ENCODE results near the gene C22orf15. TPM values are rescaled to one million over a fixed set of nuclear protein-coding genes. Genes with fewer than 3 reads are reported as not detected.

C22orf15 gene
- total RNA-seq, 1 experiment from 2014 or later: 2.7 TPM

- Mint-ChIP-seq H3K27me3 (ENCODE audit: low read depth) (peaks cover 5% of the 10 kb centered on the region), H3K36me3 (no peaks in the 10 kb centered on the region), H3K9me3 (no peaks in the 10 kb centered on the region), H3K4me1 (peaks cover 25% of the 10 kb centered on the region), H3K4me3 (no peak overlapping the region), H3K27ac (no peak overlapping the region)
- no peak for ATAC-seq
- POLR2A ChIA-PET: no interaction called here
- no peak for DNase-seq (ENCODE audit: low spot score)
- CTCF ChIA-PET: interaction anchor here (0.6 to 1.3 kb wide), 2 partner anchors 9 to 110 kb away, joined by 4 to 6 read pairs; no protein-coding TSS in a partner anchor
- TF ChIP-seq SMAD3 (CRISPR knock-in tag; IDR thresholded peaks at IDR 0.05; ENCODE audit: borderline replicate concordance) (no peak), ZNF512 (CRISPR knock-in tag; IDR thresholded peaks at IDR 0.05; ENCODE audit: borderline replicate concordance) (no peak), PREB (CRISPR knock-in tag; IDR thresholded peaks at IDR 0.05; ENCODE audit: borderline replicate concordance) (no peak)
Observed at GRCh38 chr22:23759566-23759965, 3.2 kb upstream of the C22orf15 start.

- POLR2A ChIA-PET: interaction anchor here (0.6 kb wide), 1 partner anchor 151 kb away, joined by 3 read pairs; no protein-coding TSS in a partner anchor
- H3K4me3 Mint-ChIP-seq: no peak overlapping the region
- ATAC-seq: no peak
- CTCF ChIA-PET: interaction anchor here (0.6 to 1.3 kb wide), 2 partner anchors 9 to 111 kb away, joined by 4 to 6 read pairs; no protein-coding TSS in a partner anchor
- peak overlapping the region; percentile 20; the same call in 1 of the 2 replicates for H3K27ac Mint-ChIP-seq
- H3K4me1 Mint-ChIP-seq: peaks cover 27% of the 10 kb centered on the region
- no peak for DNase-seq (ENCODE audit: low spot score)
- H3K36me3 Mint-ChIP-seq: no peaks in the 10 kb centered on the region
- no peaks in the 10 kb centered on the region for H3K9me3 Mint-ChIP-seq
- peaks cover 5% of the 10 kb centered on the region for H3K27me3 Mint-ChIP-seq (ENCODE audit: low read depth)
- TF ChIP-seq TCF7 (CRISPR knock-in tag; IDR thresholded peaks at IDR 0.05; ENCODE audit: low read depth): no peak
- TF ChIP-seq ARID4B (CRISPR knock-in tag; IDR thresholded peaks at IDR 0.05; ENCODE audit: borderline replicate concordance): no peak
- TF ChIP-seq E2F1 (CRISPR knock-in tag; IDR thresholded peaks at IDR 0.05): no peak
- no peak for TF ChIP-seq CTCF (IDR thresholded peaks at IDR 0.05)
- no peak for TF ChIP-seq NR1H2 (CRISPR knock-in tag; IDR thresholded peaks at IDR 0.05)
- TF ChIP-seq HMGXB4 (CRISPR knock-in tag; IDR thresholded peaks at IDR 0.05): no peak
- no peak for TF ChIP-seq STAT6 (CRISPR knock-in tag; conservative IDR thresholded peaks at IDR 0.05; ENCODE audit: low read depth)
- TF ChIP-seq ZNF671 (CRISPR knock-in tag; IDR thresholded peaks at IDR 0.05): no peak
- no peak for TF ChIP-seq FOXP1 (CRISPR knock-in tag; IDR thresholded peaks at IDR 0.05; ENCODE audit: borderline replicate concordance)
- TF ChIP-seq ZNF416 (CRISPR knock-in tag; IDR thresholded peaks at IDR 0.05): no peak
- no peak for TF ChIP-seq ZNF317 (CRISPR knock-in tag; IDR thresholded peaks at IDR 0.05; ENCODE audit: borderline replicate concordance, low read depth)
- no peak for TF ChIP-seq MYBL2 (CRISPR knock-in tag; IDR thresholded peaks at IDR 0.05)
- TF ChIP-seq IRF2 (CRISPR knock-in tag; IDR thresholded peaks at IDR 0.05; ENCODE audit: borderline replicate concordance, low read depth): no peak
- no peak for TF ChIP-seq JAZF1 (CRISPR knock-in tag; IDR thresholded peaks at IDR 0.05)
- TF ChIP-seq NR3C1 (CRISPR knock-in tag; conservative IDR thresholded peaks at IDR 0.05; ENCODE audit: low read depth): no peak
- no peak for TF ChIP-seq MAX (CRISPR knock-in tag; IDR thresholded peaks at IDR 0.05)
Observed at GRCh38 chr22:23760056-23760455, 2.7 kb upstream of the C22orf15 start.
